Thyroid gland (tissue), 4 donors: ENCODE results near the gene AIM2.

Experiments used
- POLR2A ChIP-seq, 2 donors: fragments of 450-650 bp; IDR thresholded peaks; one replicate each; pipeline ENCODE4 v1.6.1; 2017; ENCODE audit warnings: antibody characterized with exemption in 2 of 2, mild to moderate bottlenecking in 2 of 2, moderate library complexity in 1 of 2
- TF ChIP-seq, protein P1 (sequence below), 6 experiments: fragments of 200-600 bp in 3 of 6; fragments of 450-650 bp in 3 of 6; sonication (generic) in 3 of 6; IDR thresholded peaks; one replicate each; pipeline ENCODE4 v1.5.1; 2016 to 2019; ENCODE audit warnings: antibody characterized with exemption in 6 of 6, mild to moderate bottlenecking in 2 of 6, inconsistent platforms in 1 of 6, moderate library complexity in 1 of 6

DNA sequence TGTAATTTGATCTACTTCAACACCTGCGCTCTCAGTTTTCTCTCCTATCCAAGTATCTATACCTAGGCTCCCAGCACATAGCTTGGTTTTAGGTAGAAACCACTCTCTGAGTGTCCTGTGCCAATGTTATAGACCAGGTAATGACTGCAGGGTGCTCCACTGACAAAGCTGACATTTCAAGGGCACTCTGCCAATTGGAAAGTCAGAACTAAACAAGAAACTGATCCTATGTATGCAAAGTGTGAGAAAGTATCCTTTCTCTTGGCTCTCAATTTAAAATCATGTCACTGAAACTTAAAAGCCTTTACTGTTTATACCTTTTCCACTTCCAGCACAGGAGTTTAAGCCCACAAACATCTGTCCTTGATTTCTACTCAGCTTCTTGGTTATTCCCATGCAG, 45.0 kb upstream of the AIM2 start:
- TF ChIP-seq, protein P1, sequence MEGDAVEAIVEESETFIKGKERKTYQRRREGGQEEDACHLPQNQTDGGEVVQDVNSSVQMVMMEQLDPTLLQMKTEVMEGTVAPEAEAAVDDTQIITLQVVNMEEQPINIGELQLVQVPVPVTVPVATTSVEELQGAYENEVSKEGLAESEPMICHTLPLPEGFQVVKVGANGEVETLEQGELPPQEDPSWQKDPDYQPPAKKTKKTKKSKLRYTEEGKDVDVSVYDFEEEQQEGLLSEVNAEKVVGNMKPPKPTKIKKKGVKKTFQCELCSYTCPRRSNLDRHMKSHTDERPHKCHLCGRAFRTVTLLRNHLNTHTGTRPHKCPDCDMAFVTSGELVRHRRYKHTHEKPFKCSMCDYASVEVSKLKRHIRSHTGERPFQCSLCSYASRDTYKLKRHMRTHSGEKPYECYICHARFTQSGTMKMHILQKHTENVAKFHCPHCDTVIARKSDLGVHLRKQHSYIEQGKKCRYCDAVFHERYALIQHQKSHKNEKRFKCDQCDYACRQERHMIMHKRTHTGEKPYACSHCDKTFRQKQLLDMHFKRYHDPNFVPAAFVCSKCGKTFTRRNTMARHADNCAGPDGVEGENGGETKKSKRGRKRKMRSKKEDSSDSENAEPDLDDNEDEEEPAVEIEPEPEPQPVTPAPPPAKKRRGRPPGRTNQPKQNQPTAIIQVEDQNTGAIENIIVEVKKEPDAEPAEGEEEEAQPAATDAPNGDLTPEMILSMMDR (IDR thresholded peaks at IDR 0.05): no peak
- no peak for TF ChIP-seq POLR2A (IDR thresholded peaks at IDR 0.05)
